Cardiac fibroblast (primary cell): ENCODE data around the gene TSFM.
A peak's percentile ranks its signal among the peaks of the same experiment; 100 is the strongest.

ENCODE experiments used
- DNase-seq, 2 donors: peaks; one replicate each; pipeline versions ENCODE4 v3.0.0 to v3.0.0-alpha.2; 2010; ENCODE audit warnings: low read depth in 2 of 2
- H3K4me3 ChIP-seq, 2 donors: replicated peaks in 1 of 2; 1 replicate in 1 of 2; 2 replicates in 1 of 2; pipeline ENCODE4 v1.5.1; 2011; ENCODE audit warnings: low read depth in 2 of 2, low read length in 2 of 2, mild to moderate bottlenecking in 2 of 2, moderate library complexity in 1 of 2
- TF ChIP-seq, protein P1 (sequence below): IDR thresholded peaks from one replicate; pipeline ENCODE4 v1.5.1; 2011; ENCODE audit warnings: low read depth, mild to moderate bottlenecking, low read length, inconsistent platforms

The TSFM gene

DNA sequence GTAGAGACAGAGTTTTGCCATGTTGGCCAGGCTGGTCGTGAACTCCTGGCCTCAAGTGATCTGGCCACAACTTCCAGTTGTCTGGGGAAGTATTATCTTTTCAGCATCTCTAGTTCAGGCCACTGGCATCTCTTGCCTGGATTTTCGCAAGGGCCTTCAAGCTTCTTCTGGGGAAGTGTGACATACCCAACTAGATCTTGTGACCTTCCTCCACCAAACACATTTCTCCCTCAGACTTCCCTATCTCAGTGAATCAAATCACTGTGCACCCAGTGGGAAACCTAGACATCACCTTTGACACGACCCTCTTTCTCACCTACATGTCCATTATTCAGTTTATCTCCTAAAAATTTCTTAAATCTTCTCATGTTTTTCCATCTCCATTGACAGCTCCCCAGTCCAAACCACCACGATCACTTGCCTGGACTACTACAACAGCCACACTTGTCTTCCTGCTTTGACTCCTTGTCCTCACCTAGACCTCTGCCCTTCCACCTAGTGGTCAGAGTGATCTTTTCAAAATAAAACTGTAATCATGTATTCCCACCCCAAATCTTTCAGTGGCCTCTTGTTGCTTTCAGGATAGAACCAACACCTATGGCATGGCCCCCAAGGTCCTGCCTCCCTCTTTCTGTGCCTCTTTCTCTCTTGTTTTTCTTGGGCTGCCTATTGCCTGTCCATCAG lies 6.9 kb upstream of the TSFM start:
- no peak for DNase-seq
- TF ChIP-seq, protein P1, sequence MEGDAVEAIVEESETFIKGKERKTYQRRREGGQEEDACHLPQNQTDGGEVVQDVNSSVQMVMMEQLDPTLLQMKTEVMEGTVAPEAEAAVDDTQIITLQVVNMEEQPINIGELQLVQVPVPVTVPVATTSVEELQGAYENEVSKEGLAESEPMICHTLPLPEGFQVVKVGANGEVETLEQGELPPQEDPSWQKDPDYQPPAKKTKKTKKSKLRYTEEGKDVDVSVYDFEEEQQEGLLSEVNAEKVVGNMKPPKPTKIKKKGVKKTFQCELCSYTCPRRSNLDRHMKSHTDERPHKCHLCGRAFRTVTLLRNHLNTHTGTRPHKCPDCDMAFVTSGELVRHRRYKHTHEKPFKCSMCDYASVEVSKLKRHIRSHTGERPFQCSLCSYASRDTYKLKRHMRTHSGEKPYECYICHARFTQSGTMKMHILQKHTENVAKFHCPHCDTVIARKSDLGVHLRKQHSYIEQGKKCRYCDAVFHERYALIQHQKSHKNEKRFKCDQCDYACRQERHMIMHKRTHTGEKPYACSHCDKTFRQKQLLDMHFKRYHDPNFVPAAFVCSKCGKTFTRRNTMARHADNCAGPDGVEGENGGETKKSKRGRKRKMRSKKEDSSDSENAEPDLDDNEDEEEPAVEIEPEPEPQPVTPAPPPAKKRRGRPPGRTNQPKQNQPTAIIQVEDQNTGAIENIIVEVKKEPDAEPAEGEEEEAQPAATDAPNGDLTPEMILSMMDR: no peak
- H3K4me3 ChIP-seq: no peak overlapping the region

DNA sequence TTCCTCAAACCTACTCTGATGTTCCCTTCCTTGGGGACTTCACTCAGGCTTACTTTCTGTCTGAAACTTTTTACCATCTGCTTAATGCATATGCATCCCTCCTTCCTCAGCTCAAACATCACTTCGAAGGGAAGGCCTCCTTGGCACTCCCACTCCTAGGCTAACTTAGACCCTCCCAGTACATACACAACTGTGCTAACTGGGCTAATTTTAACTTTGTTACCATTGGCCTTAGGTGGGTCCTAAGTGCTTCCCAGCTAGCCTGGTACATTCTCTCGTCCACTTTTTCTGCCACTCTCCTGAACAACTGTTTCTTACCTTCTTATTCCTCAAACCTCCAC lies 6.4 kb upstream of the TSFM start:
- TF ChIP-seq, protein P1: no peak
- DNase-seq: no peak

DNA sequence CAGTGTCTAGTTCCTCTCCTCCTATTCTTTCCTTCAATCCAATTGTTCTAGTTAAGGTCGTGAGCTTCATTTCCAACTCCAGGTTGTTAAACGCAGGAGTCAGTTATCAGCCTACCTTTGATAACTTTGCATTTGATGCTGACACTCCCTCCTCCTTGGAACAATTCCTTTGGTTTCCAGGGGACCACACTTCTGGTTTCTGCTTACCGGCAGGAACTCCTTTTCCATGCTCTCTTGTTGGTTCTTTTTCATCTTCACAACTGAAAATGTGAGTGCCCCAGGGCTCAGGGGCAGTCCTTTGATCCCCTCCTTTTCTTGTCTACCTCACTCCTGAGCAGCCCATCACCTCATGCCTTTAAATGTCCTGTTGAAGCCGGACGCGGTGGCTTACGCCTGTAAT lies 5.2 kb upstream of the TSFM start:
- TF ChIP-seq, protein P1: no peak
- H3K4me3 ChIP-seq: no peak overlapping the region

More for the DNA sequence above, 6.4 kb upstream of the TSFM start:
- no peak overlapping the region for H3K4me3 ChIP-seq

DNA sequence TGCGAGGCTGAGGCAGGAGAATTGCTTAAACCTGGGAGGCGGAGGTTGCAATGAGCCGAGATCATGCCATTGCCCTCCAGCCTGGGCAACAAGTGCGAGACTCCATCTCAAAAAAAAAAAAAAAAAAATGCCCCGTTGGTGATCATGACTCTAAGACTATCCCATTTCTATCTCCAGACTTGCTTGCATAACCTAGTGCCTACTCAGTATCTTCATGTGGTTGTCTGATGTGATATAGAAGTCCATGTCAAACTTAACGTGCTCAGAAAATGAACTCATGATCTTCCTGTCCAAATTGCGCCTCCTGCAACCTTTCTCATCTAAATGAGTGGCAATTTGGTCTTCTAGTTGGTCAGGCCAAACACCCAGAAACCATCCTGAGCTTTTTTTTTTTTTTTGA lies 4.7 kb upstream of the TSFM start:
- TF ChIP-seq, protein P1: no peak
- DNase-seq: no peak
- no peak overlapping the region for H3K4me3 ChIP-seq

More for the DNA sequence above, 5.2 kb upstream of the TSFM start:
- no peak for DNase-seq

DNA sequence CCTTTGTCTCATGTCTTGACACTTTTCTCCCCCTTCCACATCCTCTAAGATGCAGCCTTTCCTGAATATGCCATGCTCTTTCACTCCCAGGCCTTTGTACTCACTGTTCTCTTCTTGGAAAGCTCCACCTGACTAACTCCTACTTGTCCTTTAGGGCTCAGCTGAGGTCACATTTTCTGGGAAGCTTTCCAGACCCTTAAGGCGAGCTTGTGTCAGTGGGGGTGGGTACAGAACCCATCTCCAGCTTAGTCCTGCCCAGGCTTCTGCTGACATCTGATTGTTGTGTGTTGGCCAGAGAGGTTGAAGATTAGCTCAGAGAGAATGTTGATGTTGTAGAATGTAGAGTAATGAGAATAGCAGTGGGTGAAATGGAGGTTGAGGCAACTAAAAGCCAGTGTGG lies 2.9 kb upstream of the TSFM start:
- TF ChIP-seq, protein P1: no peak
- DNase-seq: peak in 1 of 2 donors; percentile 35
- no peak overlapping the region for H3K4me3 ChIP-seq

DNA sequence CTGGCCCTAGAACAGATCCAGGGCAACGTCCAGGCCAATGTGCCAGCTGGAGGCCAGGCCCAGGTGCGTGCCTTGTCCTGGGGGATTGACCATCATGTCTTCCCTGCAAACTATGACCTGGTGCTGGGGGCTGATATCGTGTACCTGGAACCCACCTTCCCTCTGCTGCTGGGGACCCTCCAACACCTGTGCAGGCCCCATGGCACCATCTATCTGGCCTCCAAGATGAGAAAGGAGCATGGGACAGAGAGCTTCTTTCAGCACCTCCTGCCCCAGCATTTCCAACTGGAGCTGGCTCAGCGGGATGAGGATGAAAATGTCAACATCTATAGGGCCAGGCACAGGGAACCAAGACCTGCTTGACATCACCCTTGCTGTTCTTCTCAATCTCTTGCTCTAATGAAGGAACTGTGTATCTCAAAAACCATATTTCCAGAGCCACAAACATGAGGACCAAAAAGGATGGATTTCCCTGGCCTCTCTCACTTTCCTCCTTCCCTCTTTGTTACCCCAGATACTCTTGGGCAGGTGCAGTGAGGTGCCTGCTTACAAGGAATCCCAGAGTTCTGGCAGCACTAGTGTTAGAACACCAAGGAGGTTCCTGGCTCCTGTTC lies 2.2 kb upstream of the TSFM start:
- H3K4me3 ChIP-seq: no peak overlapping the region
- no peak for DNase-seq
- TF ChIP-seq, protein P1: no peak

DNA sequence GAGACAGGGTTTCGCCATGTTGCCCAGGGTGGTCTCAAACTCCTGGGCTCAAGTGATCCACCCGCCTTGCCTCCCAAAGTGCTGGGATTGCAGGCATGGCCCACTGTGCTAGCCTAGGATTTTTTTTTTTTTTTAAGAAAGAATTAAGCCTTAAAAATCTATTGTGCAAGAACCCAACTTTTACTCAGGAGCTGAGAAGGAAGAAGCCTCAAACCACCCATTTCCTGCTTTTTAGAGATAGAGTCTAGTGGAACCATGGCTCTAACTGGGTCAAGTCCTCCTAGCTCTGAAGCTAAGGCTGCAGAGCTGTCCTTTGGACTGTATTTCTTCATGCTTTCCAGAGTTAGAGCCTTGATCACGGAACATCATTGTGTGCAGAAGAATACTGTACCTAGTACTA lies 1.3 kb upstream of the TSFM start:
- no peak for DNase-seq
- H3K4me3 ChIP-seq: no peak overlapping the region
- TF ChIP-seq, protein P1: no peak
